ENCODE data around the gene SORCS3. TPM values are rescaled to one million over a fixed set of nuclear protein-coding genes. Genes with fewer than 3 reads are reported as not detected.

Gene SORCS3
- total and polyA plus RNA-seq, 2 donors (not counting 1 experiment from before 2014, with no cell fraction given), result not detected

DNA sequence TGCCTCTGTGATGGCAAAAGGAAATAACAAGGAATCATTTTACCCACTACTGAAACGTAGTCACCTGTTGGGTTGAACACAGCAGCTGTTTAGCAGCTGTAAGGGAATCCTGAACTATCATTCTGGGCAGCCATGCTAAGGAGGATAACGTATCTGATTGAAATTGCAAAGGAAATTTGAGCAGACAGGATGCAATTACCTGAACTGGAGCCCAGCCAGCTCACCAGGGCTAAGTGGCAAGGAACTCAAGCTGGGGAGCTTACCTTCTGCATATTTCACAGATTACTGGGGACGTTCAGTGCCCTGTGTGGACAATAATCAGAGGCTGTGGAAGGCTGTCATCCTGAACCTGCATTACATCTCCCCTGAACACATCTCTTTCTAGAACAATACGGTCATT, 650.5 kb downstream of the SORCS3 start:
- Histone ChIP-seq H4K20me1 (ENCODE audit: control insufficient read depth, insufficient read depth, low read length, poor library complexity, severe bottlenecking) (no peaks in the 10 kb centered on the region), H3K27me3 (replicated peaks in 1 of 4; ENCODE audit: control extremely low read depth in 1 of 4, control insufficient read depth in 3 of 4, insufficient read depth in 4 of 4, low read length in 3 of 4) (no peaks in the 10 kb centered on the region), H3K4me2 (replicated peaks; ENCODE audit: low read depth, low read length, poor library complexity, severe bottlenecking) (no peak overlapping the region), H3K9ac (ENCODE audit: low read length) (no peak overlapping the region), H3K27ac (ENCODE audit: low read length in 2 of 2) (no peak overlapping the region), H3K79me2 (ENCODE audit: control insufficient read depth, insufficient read depth, low read length) (no peaks in the 10 kb centered on the region), H3K9me3 (ENCODE audit: control extremely low read depth in 1 of 3, control insufficient read depth in 2 of 3, insufficient read depth in 1 of 3, low read length in 2 of 3) (peaks cover 0 to 11% (median 0%) of the 10 kb centered on the region in 3 donors), H2AFZ (ENCODE audit: insufficient read depth, low read depth, low read length, poor library complexity, severe bottlenecking) (no peak overlapping the region), H3K36me3 (replicated peaks in 1 of 2; ENCODE audit: control extremely low read depth in 1 of 2, control insufficient read depth in 1 of 2, extremely low read depth in 1 of 2, insufficient read depth in 2 of 2, low read length in 1 of 2) (no peaks in the 10 kb centered on the region), H3K4me3 (ENCODE audit: control extremely low read depth in 1 of 5, extremely low read depth in 1 of 5, insufficient read depth in 1 of 5, low read depth in 2 of 5, low read length in 4 of 5) (no peak overlapping the region), H3K4me1 (ENCODE audit: control insufficient read depth in 2 of 2, insufficient read depth in 2 of 2, low read length in 2 of 2) (no peaks in the 10 kb centered on the region)
- DNase-seq (no peak), ATAC-seq (ENCODE audit: low read depth) (no peak)
- Mint-ChIP-seq H3K27me3 (no peaks in the 10 kb centered on the region), H3K4me1 (no peaks in the 10 kb centered on the region), H3K27ac (no peak overlapping the region), H3K9me3 (ENCODE audit: insufficient read depth) (peaks cover 3% of the 10 kb centered on the region), H3K4me3 (no peak overlapping the region)
- CTCF ChIA-PET, result no interaction called here
- WGBS (ENCODE audit: insufficient coverage), result 50% methylated on average over 1 of the region's 4 CpGs
- POLR2A ChIA-PET, result no interaction called here
- intact Hi-C loops (cut with micrococcal nuclease), result no loop called here
- TF ChIP-seq, protein P1, sequence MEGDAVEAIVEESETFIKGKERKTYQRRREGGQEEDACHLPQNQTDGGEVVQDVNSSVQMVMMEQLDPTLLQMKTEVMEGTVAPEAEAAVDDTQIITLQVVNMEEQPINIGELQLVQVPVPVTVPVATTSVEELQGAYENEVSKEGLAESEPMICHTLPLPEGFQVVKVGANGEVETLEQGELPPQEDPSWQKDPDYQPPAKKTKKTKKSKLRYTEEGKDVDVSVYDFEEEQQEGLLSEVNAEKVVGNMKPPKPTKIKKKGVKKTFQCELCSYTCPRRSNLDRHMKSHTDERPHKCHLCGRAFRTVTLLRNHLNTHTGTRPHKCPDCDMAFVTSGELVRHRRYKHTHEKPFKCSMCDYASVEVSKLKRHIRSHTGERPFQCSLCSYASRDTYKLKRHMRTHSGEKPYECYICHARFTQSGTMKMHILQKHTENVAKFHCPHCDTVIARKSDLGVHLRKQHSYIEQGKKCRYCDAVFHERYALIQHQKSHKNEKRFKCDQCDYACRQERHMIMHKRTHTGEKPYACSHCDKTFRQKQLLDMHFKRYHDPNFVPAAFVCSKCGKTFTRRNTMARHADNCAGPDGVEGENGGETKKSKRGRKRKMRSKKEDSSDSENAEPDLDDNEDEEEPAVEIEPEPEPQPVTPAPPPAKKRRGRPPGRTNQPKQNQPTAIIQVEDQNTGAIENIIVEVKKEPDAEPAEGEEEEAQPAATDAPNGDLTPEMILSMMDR (IDR thresholded peaks at IDR 0.05), result no peak
- no peak for TF ChIP-seq EZH2 (IDR thresholded peaks at IDR 0.05; ENCODE audit: borderline replicate concordance, insufficient read depth, low read depth, low read length, poor library complexity, severe bottlenecking)

DNA sequence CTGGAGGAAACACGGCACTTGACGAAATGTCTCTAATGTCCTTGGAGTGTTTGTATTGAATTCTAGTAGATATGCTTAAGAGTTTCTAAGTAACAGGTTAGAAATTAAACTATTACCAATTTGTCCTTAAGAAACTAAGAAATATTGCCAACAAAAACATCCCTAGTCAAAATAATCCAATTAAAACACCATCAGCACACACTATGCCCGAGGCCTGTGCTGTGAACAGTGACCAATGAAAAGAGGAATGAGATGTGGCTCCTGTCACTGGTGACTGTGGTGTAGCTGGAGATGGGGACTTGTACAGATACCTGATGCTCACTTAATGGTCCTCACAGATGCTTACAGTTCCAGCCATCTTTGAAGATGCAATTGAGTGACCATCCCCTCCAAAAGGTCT, 651.1 kb downstream of the SORCS3 start:
- Mint-ChIP-seq H3K4me3 (no peak overlapping the region), H3K27ac (no peak overlapping the region), H3K4me1 (no peaks in the 10 kb centered on the region), H3K9me3 (ENCODE audit: insufficient read depth) (peaks cover 3% of the 10 kb centered on the region), H3K27me3 (no peaks in the 10 kb centered on the region)
- Histone ChIP-seq H3K9me3 (ENCODE audit: control extremely low read depth in 1 of 3, control insufficient read depth in 2 of 3, insufficient read depth in 1 of 3, low read length in 2 of 3) (peaks cover 0 to 11% (median 0%) of the 10 kb centered on the region in 3 donors), H3K27me3 (replicated peaks in 1 of 4; ENCODE audit: control extremely low read depth in 1 of 4, control insufficient read depth in 3 of 4, insufficient read depth in 4 of 4, low read length in 3 of 4) (no peaks in the 10 kb centered on the region), H3K4me2 (replicated peaks; ENCODE audit: low read depth, low read length, poor library complexity, severe bottlenecking) (no peak overlapping the region), H2AFZ (ENCODE audit: insufficient read depth, low read depth, low read length, poor library complexity, severe bottlenecking) (no peak overlapping the region), H3K36me3 (replicated peaks in 1 of 2; ENCODE audit: control extremely low read depth in 1 of 2, control insufficient read depth in 1 of 2, extremely low read depth in 1 of 2, insufficient read depth in 2 of 2, low read length in 1 of 2) (no peaks in the 10 kb centered on the region), H3K9ac (ENCODE audit: low read length) (no peak overlapping the region), H3K4me3 (ENCODE audit: control extremely low read depth in 1 of 5, extremely low read depth in 1 of 5, insufficient read depth in 1 of 5, low read depth in 2 of 5, low read length in 4 of 5) (no peak overlapping the region), H3K4me1 (ENCODE audit: control insufficient read depth in 2 of 2, insufficient read depth in 2 of 2, low read length in 2 of 2) (no peaks in the 10 kb centered on the region), H4K20me1 (ENCODE audit: control insufficient read depth, insufficient read depth, low read length, poor library complexity, severe bottlenecking) (no peaks in the 10 kb centered on the region), H3K27ac (ENCODE audit: low read length in 2 of 2) (no peak overlapping the region), H3K79me2 (ENCODE audit: control insufficient read depth, insufficient read depth, low read length) (no peaks in the 10 kb centered on the region)
- no peak for TF ChIP-seq EZH2 (IDR thresholded peaks at IDR 0.05; ENCODE audit: borderline replicate concordance, insufficient read depth, low read depth, low read length, poor library complexity, severe bottlenecking)
- TF ChIP-seq, protein P1 (IDR thresholded peaks at IDR 0.05), result no peak
- no CpG with 5 or more reads among the region's 3 CpGs for WGBS (ENCODE audit: insufficient coverage)
- DNase-seq, result no peak
- intact Hi-C loops (cut with micrococcal nuclease), result no loop called here
- no peak for ATAC-seq (ENCODE audit: low read depth)
- ChIA-PET POLR2A (no interaction called here), CTCF (no interaction called here)

Measured in B cell (primary cell).